Panc1 (cell line): ENCODE measurements around the gene NOX3. TPM values are rescaled to one million over a fixed set of nuclear protein-coding genes. Genes with fewer than 3 reads are reported as not detected.

ENCODE experiments used
- ATAC-seq: fragments of 200-7000 bp; cut with Tn5 transposase; 2 replicates; pipeline ENCODE4 v1.9.1; 2020; ENCODE audit warnings: mild to moderate bottlenecking, moderate library complexity
- BruUV-seq: library from RNA; stranded (reverse); fragments of 400-500 nt; replicated peaks from 2 replicates; lab custom pipeline; 2021; lab: Mats Ljungman, UMichigan
- CTCF ChIA-PET: fragments of 300-600 bp; sonication (Branson Sonifier 250); formaldehyde crosslinking; loops from one replicate; lab custom pipeline; 2022; ENCODE audit warnings: antibody characterized with exemption; lab: Charles Lee
- POLR2A ChIA-PET: fragments of 300-600 bp; sonication (Branson Sonifier 250); formaldehyde crosslinking; loops from one replicate; lab custom pipeline; 2022; ENCODE audit warnings: antibody characterized with exemption; lab: Charles Lee
- DNase-seq: peaks from one replicate; pipeline ENCODE4 v3.0.0-alpha.2; 2010; ENCODE audit warnings: low read depth, low spot score
- H3K27ac ChIP-seq: 2 replicates; pipeline ENCODE4 v1.5.1; 2011; ENCODE audit warnings: mild to moderate bottlenecking, low read length, inconsistent platforms
- H3K27me3 ChIP-seq: fragments of 200-500 bp; sonication (Bioruptor generic); 2 replicates; pipeline ENCODE4 v1.6.0; 2014; ENCODE audit warnings: low read length, inconsistent platforms; ENCODE audit not compliant: control insufficient read depth, insufficient read depth
- H3K36me3 ChIP-seq: fragments of 200-500 bp; sonication (Bioruptor generic); 2 replicates; pipeline ENCODE4 v1.5.1; 2014; ENCODE audit warnings: inconsistent platforms, mild to moderate bottlenecking, low read length, moderate library complexity; ENCODE audit not compliant: control insufficient read depth, insufficient read depth
- H3K4me1 ChIP-seq: 2 replicates; pipeline ENCODE4 v1.5.1; 2011; ENCODE audit warnings: inconsistent platforms, mild to moderate bottlenecking, low read length, moderate library complexity; ENCODE audit not compliant: control insufficient read depth, insufficient read depth
- H3K4me3 ChIP-seq, 2 experiments: 2 replicates each; pipeline ENCODE4 v1.5.1; 2011 to 2012; ENCODE audit warnings: low read depth in 2 of 2, low read length in 2 of 2, mild to moderate bottlenecking in 2 of 2, inconsistent platforms in 1 of 2, moderate library complexity in 1 of 2
- H3K9me3 ChIP-seq: fragments of 200-500 bp; sonication (Bioruptor generic); 2 replicates; pipeline ENCODE4 v1.5.1; 2014; ENCODE audit warnings: low read depth, mild to moderate bottlenecking, inconsistent platforms, low read length, moderate library complexity; ENCODE audit not compliant: control insufficient read depth, insufficient read depth
- POLR2AphosphoS5 ChIP-seq: IDR thresholded peaks from 2 replicates; pipeline ENCODE4 v1.6.1; 2012; ENCODE audit warnings: mild to moderate bottlenecking, low read depth, low read length, moderate library complexity
- SIN3A ChIP-seq: IDR thresholded peaks from 2 replicates; pipeline ENCODE4 v1.6.1; 2012; ENCODE audit warnings: low read depth, mild to moderate bottlenecking, low read length, moderate library complexity, borderline replicate concordance; ENCODE audit not compliant: insufficient read depth
- TCF7L2 ChIP-seq: IDR thresholded peaks from 2 replicates; pipeline ENCODE4 v1.6.1; 2011; ENCODE audit warnings: mild to moderate bottlenecking, low read depth, low read length, inconsistent platforms
- in situ Hi-C: cut with HindIII; loops from 2 replicates; pipeline ENCODE4 v1.10.0; 2016; ENCODE audit warnings: low sequenced_read_pairs, low pct_unique_long_range_greater_than_20kb
- intact Hi-C: fragments of 100-400 bp; cut with micrococcal nuclease; formaldehyde crosslinking; loops from one replicate; pipeline ENCODE4 v1.10.0; 2022; ENCODE audit not compliant: unreplicated experiment
- total RNA-seq: library from RNA; stranded (reverse); gene quantifications from one replicate; pipeline ENCODE4 v1.2.1, GENCODE V29; 2021; ENCODE audit not compliant: unreplicated experiment
- TF ChIP-seq, protein P1 (sequence below): fragments of 450-650 bp; IDR thresholded peaks from 2 replicates; pipeline ENCODE4 v1.5.1; 2017; ENCODE audit warnings: mild to moderate bottlenecking
- TF ChIP-seq, protein P2 (sequence below), 2 experiments: IDR thresholded peaks; 2 replicates each; pipeline ENCODE4 v1.6.1; 2011 to 2012; ENCODE audit warnings: low read depth in 2 of 2, control low read depth in 1 of 2, low read length in 1 of 2, mild to moderate bottlenecking in 1 of 2, moderate library complexity in 1 of 2; ENCODE audit not compliant: insufficient read depth in 1 of 2

NOX3 gene
- total RNA-seq, 1 experiment from 2014 or later, result not detected

DNA sequence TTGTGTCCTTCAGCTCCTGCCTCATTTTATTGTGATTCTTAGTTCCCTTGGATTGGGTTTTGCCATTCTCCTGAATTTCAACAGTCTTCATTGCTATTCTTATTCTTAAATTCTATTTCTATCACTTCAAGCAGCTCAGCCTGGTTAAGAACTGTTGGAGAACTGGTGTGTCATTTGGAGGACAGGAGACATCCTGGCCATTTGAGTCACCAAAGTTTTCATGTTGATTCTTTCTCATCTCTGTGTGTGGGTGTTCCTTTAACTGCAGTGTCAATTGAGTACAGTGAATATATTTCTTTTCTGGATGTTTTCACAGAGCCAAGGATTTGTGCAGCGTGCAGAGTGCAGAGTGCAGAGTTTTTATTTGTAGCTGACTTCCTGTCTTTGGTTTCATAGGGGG is 107.8 kb downstream of the NOX3 start:
- BruUV-seq, result no TSS peak
- no peaks in the 10 kb centered on the region for H3K36me3 ChIP-seq
- H3K27ac ChIP-seq, result no peak overlapping the region
- ChIA-PET POLR2A (interaction anchor here (0.6 kb wide), 1 partner anchor 823 kb away, joined by 4 read pairs; no protein-coding TSS in a partner anchor), CTCF (no interaction called here)
- H3K27me3 ChIP-seq, result no peaks in the 10 kb centered on the region
- intact Hi-C loops, result no loop called here
- DNase-seq, result no peak
- H3K9me3 ChIP-seq, result no peaks in the 10 kb centered on the region
- H3K4me3 ChIP-seq, result no peak overlapping the region
- TF ChIP-seq, protein P1, sequence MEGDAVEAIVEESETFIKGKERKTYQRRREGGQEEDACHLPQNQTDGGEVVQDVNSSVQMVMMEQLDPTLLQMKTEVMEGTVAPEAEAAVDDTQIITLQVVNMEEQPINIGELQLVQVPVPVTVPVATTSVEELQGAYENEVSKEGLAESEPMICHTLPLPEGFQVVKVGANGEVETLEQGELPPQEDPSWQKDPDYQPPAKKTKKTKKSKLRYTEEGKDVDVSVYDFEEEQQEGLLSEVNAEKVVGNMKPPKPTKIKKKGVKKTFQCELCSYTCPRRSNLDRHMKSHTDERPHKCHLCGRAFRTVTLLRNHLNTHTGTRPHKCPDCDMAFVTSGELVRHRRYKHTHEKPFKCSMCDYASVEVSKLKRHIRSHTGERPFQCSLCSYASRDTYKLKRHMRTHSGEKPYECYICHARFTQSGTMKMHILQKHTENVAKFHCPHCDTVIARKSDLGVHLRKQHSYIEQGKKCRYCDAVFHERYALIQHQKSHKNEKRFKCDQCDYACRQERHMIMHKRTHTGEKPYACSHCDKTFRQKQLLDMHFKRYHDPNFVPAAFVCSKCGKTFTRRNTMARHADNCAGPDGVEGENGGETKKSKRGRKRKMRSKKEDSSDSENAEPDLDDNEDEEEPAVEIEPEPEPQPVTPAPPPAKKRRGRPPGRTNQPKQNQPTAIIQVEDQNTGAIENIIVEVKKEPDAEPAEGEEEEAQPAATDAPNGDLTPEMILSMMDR, result no peak
- TF ChIP-seq TCF7L2 (no peak), POLR2AphosphoS5 (no peak), SIN3A (no peak)
- TF ChIP-seq, protein P2, sequence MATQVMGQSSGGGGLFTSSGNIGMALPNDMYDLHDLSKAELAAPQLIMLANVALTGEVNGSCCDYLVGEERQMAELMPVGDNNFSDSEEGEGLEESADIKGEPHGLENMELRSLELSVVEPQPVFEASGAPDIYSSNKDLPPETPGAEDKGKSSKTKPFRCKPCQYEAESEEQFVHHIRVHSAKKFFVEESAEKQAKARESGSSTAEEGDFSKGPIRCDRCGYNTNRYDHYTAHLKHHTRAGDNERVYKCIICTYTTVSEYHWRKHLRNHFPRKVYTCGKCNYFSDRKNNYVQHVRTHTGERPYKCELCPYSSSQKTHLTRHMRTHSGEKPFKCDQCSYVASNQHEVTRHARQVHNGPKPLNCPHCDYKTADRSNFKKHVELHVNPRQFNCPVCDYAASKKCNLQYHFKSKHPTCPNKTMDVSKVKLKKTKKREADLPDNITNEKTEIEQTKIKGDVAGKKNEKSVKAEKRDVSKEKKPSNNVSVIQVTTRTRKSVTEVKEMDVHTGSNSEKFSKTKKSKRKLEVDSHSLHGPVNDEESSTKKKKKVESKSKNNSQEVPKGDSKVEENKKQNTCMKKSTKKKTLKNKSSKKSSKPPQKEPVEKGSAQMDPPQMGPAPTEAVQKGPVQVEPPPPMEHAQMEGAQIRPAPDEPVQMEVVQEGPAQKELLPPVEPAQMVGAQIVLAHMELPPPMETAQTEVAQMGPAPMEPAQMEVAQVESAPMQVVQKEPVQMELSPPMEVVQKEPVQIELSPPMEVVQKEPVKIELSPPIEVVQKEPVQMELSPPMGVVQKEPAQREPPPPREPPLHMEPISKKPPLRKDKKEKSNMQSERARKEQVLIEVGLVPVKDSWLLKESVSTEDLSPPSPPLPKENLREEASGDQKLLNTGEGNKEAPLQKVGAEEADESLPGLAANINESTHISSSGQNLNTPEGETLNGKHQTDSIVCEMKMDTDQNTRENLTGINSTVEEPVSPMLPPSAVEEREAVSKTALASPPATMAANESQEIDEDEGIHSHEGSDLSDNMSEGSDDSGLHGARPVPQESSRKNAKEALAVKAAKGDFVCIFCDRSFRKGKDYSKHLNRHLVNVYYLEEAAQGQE (IDR thresholded peaks at IDR 0.05; ENCODE audit: insufficient read depth in 1 of 2, low read depth in 2 of 2, low read length in 1 of 2), result no peak
- in situ Hi-C loops, result no loop called here
- H3K4me1 ChIP-seq, result no peaks in the 10 kb centered on the region
- no peak for ATAC-seq

DNA sequence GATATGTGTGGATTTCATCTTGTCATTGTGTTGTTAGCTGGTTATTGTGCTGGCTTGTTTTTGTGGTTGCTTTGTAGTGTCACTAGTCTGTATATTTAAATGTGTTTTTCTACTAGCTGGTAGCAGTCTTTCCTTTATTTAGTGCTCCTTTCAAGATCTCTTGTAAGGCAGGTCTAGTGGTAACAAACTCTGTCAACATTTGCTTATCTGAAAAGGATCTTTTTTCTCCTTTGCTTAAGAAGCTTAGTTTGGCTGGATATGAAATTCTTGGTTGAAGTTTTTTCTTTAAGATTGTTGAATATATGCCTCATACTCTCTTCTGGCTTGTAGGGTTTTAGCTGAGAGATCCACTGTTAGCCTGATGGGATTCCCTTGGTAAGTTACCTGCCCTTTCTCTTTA is 108.7 kb downstream of the NOX3 start:
- Histone ChIP-seq H3K4me1 (no peaks in the 10 kb centered on the region), H3K9me3 (no peaks in the 10 kb centered on the region), H3K27me3 (no peaks in the 10 kb centered on the region), H3K4me3 (no peak overlapping the region), H3K36me3 (no peaks in the 10 kb centered on the region), H3K27ac (no peak overlapping the region)
- intact Hi-C loops, result no loop called here
- ATAC-seq (no peak), DNase-seq (no peak)
- CTCF ChIA-PET, result no interaction called here
- in situ Hi-C loops, result no loop called here
- BruUV-seq, result no TSS peak
- TF ChIP-seq POLR2AphosphoS5 (no peak), TCF7L2 (no peak), SIN3A (no peak)
- TF ChIP-seq, protein P1, result no peak
- TF ChIP-seq, protein P2 (IDR thresholded peaks at IDR 0.05; ENCODE audit: insufficient read depth in 1 of 2, low read depth in 2 of 2, low read length in 1 of 2), result no peak
- POLR2A ChIA-PET, result interaction anchor here (0.6 kb wide), 1 partner anchor 823 kb away, joined by 4 read pairs; no protein-coding TSS in a partner anchor
